HG03432 (cell line): ENCODE results near the gene IL16.
"Not testable (repeated sequence)": the region's sequence is repeated elsewhere in the genome, so short reads cannot be mapped to it uniquely, and the experiment has no call there.

Experiments
- ATAC-seq: cut with Tn5 transposase; IDR thresholded peaks from one replicate; pipeline ENCODE4 v1.9.1; 2021; ENCODE audit warnings: mild to moderate bottlenecking, moderate library complexity; ENCODE audit not compliant: unreplicated experiment

Gene IL16

GRCh38 chr15:81309647-81310450, 113.2 kb downstream of the IL16 start:
- ATAC-seq: no peak

- ATAC-seq: no peak
These were observed 113.8 kb downstream of the IL16 start for GRCh38 chr15:81310480-81310879.

- peak; percentile 55 for ATAC-seq
These were observed 115.2 kb downstream of the IL16 start for GRCh38 chr15:81311752-81312464.

GRCh38 chr15:81312790-81313543, 116.3 kb downstream of the IL16 start:
- ATAC-seq: no peak

GRCh38 chr15:81313686-81314085, 117.0 kb downstream of the IL16 start:
- no peak for ATAC-seq

DNA sequence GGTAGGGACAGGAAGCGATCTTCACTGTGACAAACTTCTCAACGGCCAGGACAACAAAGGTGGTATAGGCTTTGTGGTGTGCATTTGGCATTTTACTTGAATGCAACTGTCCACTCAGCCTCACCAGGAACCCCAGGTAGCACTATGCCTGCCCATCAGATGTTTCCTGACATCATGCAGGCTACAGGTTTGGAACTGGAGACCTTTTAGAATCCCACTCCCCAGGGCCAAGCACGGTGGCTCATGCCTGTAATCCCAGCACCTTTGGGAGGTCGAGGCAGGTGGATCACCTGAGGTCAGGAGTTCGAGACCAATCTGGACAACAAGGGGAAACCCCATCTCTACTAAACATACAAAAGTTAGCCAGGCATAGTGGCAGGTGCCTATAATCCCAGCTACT, 117.7 kb downstream of the IL16 start:
- no peak for ATAC-seq

GRCh38 chr15:81315452-81316175, 118.9 kb downstream of the IL16 start:
- no peak for ATAC-seq

DNA sequence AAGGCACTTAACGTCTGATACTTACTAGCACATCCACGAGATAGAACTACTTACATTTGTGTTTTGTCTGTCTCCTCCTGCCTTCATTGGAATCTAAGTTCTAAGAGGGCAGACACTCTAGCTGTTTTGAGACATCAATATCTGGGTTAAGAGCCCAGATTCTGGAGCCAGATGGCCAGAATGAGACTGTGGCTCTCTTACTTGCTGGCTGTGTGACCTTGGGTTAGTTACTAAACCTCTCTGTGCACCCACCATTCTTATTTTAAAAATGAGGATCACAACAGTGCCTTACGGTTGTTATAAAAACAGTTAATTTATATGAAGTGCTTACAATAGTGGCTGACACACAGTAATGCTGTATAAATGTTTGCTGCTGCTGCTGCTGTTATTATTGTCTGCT, 119.6 kb downstream of the IL16 start:
- ATAC-seq: no peak

GRCh38 chr15:81317642-81318017, 121.0 kb downstream of the IL16 start:
- ATAC-seq: no peak

DNA sequence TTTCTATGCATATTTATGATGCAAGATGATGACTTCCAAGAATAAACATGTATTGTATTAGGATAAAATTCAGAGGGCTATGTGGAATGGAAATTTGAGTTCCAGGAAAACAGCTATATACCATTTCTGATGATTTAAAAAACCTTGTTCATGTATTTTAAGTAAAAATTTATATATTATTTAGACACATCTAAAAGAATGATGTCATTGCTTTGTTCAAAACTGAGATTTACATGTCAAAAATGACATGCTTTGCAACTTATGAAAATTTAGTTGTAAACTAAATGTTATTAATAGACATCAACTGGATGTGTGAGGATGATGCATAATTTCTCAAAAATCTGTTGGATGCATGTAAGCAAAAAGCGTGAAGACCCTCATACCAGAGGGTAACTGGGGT, 125.0 kb downstream of the IL16 start:
- no peak for ATAC-seq

GRCh38 chr15:81322676-81323253, 126.1 kb downstream of the IL16 start:
- no peak for ATAC-seq

DNA sequence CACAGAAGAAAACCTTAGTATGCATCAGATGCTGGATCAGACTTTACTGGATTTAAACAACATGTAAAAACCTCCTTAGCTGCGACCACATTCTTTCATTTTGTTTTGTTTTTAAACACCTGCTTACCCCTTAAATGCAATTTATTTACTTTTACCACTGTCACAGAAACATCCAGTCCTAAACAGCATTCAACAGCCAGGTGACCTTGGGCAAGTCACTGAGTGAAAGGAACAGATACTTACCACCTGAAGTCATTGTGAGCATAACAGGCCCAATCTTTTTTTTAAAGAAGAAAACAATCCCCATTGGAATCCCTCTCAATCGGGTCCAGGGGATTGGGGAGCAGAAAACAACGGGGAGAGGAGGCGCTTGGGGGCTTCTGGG, 126.9 kb downstream of the IL16 start:
- peak; percentile 19 for ATAC-seq

- peak; percentile 100 for ATAC-seq
These were observed 127.5 kb downstream of the IL16 start, which contains the start of gene STARD5 for GRCh38 chr15:81323944-81324881. Gene STARD5 (minus strand): TSS chr15:81324141. CDS start chr15:81324099, 42 bp downstream.

- ATAC-seq: no peak
These were observed 130.0 kb downstream of the IL16 start for GRCh38 chr15:81326466-81327212.

DNA sequence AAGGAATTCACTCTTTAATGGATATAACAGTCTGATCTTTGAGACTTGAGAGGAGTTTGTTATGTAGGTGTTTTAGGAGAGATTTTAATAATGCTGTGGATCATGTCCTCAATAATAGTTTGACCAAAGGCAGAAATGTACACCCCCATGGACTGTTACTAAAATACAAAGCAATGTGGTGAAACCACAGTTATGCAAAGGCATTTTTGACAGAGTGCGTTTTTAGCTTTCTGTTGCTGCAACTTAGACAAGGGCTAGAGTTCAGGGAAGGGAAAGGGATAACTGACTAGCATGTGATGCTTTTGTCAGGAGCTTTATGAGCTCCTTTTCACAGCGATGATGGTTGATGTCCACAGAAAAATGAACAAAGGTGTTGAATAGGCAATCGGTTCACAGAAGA, 130.8 kb downstream of the IL16 start:
- ATAC-seq: no peak

GRCh38 chr15:81329446-81329845, 132.8 kb downstream of the IL16 start:
- ATAC-seq: no peak

DNA sequence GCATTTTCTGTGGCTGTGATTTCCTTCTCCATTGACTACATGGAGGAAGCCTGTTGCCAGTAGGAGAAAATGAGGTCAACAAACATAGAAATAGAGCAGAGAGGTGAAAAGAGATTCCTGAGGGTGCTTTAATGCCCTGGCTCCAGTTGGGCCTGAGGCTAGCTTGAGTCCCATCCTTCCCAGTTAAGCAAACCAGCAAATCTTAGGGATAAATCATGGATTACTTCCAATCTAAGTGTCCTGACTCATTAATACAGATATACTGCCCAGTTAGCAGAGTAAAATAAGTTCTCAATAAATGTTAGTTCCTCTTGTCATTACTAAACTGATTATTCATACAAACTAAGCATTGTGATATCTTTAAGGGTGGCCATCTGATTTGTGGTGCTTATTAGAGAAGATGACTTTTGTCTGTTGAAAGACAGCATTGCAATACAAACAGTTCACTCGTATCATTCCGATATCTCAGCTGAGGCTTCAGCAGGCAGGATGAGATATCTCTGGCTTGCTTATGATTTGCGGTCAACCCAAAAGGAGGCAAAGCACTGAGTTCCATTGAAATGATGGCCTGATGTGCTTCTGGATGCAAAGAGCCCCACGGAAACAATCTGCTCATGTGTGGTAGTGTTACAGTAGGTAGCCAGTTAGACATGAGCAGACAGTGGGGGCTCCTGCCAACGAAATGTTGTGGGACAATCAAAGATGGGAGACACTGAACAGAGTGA, 133.8 kb downstream of the IL16 start:
- ATAC-seq: no peak

- ATAC-seq: not testable (repeated sequence)
These were observed 134.5 kb downstream of the IL16 start for GRCh38 chr15:81331141-81331540.
